IPS-NIHi11 (cell line): ENCODE measurements around the gene HOXC5.

Experiments
- DNase-seq: peaks from one replicate; pipeline ENCODE4 v3.0.0; 2012; ENCODE audit warnings: mixed read lengths, low spot score

HOXC5 gene

DNA sequence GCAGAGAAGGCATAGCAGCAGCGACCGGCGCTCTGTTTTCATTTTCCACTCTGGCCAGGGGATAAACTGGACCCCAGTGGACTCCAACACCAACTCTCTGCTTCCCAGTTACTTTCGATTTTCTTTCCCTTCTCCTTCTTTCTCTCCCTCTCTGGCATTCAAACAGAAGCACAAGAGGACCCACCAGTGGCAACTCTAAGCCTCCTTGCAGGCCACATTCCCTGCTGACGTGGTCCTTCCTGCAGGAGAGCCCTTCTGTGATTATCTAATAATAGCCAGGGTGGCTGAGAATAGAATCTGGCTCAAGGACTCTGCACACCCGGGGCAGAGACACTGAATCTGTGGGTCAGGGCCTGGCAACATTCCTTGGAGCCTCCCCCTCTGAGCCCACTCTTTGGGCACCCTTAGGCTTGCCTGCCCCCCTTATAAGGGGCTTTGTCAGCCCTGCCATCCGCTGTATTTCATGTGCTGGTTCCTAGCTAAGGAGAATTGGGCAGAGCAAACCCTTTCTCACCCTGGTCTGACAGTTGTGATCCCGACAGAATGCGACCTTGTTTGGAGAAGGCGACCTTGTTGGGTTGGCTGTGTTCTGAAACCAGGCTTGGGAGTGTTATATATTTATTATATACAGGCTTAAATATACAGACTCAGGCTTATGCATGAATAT, 12.8 kb upstream of the HOXC5 start:
- no peak for DNase-seq

DNA sequence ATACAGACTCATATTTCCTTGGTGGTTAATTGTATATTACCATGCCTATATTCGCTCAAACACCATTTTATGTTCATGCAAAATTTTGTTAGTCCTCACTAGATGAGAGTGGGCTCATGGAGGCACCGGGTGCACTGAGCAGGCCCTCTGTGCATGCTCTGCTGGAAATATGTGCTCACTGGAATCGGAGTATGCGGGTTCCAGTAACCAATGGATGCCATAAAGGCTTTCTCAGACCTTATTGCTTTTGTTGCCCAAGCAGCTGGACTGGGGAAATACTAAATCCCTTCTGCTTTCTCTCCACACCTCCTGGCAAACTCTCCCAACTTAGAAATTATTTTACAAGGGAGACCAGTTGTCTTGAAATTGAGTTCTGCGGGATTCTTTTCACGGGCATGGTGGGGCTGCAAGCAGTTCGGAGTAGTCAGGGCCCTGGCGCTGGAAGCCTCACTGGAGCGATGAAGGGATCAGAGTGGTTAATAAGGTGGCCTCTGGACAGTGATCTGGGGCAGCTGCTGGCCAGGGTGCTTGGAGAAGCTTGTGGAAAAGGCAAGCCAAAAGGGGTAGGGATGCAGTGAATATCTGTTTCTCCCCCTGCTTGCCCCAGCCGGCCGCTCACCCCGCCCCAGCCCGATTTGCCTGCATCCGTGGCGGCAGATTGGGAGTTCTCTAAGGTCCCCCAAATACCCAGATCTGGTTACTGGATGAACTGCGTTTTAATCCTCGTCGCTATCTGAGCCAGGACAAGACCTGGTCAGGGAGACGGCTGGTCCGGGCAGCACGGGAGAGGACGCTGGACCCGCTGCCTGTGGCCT, 12.1 kb upstream of the HOXC5 start:
- DNase-seq, result no peak

- DNase-seq, result no peak
These were observed 11.3 kb upstream of the HOXC5 start for GRCh38 chr12:54021432-54022013.

DNA sequence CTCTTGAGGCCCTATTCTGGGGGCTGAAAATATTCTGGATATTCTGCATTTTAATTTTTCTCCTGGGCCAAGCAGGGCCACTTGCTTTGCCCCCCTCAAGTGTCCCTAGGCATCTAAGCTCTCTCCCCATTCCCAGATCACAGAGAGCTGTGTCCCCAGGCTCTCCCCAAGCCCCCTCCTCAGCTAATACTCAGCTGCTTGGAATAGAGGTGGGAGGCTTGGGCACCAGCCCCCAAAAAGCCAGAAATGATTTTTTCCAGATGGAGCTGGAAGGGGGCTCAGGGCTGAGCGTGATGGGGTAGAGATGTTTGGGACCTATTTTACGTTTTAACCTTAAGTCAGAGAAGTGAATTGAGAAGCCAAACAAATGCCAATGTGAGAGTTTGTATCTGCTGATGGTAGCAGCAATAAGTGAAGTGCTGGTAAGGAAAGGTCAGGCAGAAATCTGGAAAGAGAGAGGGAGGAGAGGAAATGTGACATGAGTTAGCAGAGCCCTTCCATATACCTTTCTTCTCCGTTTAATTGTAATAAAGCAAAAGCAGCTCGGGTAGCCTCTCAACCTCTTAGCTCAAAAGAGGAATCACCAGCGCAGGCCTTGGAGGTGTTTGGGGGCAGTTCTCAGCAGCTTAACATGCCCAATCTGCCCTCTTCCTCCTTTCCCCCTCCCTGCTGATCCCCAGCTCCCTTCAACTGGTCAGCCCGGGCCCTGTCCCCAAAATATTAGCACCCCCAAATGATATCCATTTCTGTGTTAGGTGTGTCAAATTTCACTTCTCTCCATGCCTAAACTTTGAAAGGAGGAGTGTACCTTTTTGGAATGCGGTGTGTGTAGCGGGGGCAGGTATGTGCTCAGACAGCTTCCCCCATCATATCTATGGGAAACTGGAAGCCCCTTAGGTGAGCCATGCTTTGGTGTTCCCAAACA, 9.6 kb upstream of the HOXC5 start:
- no peak for DNase-seq

- no peak for DNase-seq
These were observed 8.7 kb upstream of the HOXC5 start for GRCh38 chr12:54024127-54024526.

DNA sequence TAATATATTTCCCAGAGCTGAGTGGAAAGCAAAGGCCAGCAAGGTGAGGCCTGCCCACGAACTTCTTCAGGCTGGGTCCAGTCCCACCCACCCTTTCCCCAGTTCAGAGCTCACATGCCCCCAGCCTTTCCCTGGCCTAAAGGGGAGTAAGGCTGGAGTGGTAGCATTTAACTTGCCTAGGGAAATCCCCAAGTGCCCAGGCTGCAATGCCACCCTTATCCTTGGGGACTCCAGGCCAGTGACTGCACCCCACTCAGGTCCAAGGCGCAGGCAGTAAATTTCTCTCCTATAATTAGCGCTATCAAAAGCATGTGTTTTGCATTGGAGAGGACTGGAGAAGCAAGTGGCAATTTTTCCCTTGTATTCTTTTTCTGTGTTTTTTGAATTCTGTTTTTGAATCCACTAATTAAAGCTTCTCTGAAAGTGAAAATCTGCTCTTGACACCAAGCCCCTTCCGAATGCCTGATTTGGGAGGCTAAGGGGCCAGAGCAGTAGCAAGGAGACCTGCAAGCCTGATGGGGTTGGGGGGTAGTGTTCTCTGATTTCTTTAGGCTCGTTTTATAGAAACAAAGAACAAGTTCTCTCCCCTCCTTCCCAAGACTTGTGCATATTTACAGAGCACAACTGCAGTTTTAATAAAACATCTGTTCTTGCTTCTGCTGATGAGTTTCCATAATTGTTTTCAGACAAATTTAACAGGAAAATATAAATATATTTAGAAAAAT, 8.1 kb upstream of the HOXC5 start:
- no peak for DNase-seq

- no peak for DNase-seq
These were observed 7.1 kb upstream of the HOXC5 start for GRCh38 chr12:54025499-54026405.

DNA sequence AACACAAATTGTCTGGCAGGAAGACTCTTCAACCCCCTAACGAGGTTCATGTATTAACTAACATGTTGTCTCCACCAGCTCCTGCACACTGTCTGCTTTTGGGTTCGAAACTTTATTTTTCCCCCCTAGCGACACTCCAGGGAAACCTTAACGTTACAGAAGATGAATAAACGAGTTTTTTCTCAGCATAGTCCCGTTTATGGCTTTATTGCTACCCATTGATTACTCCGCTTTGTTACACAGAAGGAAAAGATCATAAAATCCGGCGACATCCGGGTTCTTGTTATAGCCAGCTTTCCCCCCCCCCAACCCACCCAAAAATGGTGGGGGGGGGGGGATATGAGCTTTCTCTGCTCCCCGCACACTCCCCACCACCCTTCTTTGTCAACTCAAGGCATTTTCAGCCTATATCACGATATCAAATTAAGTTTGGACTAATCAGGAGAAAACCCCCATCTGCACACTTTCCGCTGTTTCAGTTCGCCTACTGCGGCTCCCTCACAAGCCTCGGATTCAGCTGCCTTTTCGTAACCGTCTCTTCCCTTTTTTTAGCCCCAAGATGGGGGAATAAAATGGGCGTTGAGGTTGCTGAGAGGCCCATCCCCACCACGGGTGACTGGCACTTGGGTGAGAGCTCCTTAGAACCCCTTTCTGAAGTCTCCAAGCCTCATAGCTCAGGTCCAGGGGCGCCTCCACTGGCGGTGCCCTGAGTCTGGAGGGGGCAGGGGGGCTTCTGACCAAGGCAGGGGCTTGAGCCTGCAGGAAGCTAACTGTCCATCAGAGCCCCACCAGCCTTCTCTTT, 6.0 kb upstream of the HOXC5 start:
- no peak for DNase-seq

GRCh38 chr12:54027442-54027786, 5.4 kb upstream of the HOXC5 start:
- DNase-seq, result no peak

- no peak for DNase-seq
These were observed 4.3 kb upstream of the HOXC5 start, which contains the start of gene HOXC6 for GRCh38 chr12:54028314-54029201. Gene HOXC6, plus strand, starts transcription at chr12:54028440. Its CDS starts 82 bp downstream, at chr12:54028522.

GRCh38 chr12:54029529-54030441, 3.1 kb upstream of the HOXC5 start:
- DNase-seq, result no peak

DNA sequence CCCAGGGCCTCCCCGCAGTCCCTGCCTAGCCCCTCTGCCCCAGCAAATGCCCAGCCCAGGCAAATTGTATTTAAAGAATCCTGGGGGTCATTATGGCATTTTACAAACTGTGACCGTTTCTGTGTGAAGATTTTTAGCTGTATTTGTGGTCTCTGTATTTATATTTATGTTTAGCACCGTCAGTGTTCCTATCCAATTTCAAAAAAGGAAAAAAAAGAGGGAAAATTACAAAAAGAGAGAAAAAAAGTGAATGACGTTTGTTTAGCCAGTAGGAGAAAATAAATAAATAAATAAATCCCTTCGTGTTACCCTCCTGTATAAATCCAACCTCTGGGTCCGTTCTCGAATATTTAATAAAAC, 2.4 kb upstream of the HOXC5 start:
- no peak for DNase-seq

- DNase-seq, result no peak
These were observed 1.9 kb upstream of the HOXC5 start for GRCh38 chr12:54030889-54031471.

DNA sequence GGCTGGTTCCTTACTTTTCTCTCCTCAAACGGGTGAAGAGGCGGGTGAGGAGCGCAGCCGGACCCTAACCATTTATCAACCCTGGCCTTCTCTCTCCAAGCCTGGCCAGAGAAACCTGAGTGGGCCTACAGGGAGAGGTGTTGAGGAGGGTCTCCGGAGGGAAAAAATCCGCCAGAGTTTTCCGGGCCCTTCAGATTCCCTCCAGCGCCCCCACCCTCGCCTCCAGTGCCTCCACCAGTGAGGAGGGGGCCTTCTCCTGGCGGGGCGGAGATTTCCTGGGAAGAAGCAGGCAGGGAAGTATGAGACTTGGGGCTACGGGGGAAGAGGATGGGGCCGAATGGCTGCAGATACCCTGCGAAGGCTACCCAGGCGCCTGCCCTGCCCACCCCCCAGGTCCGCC, 1.4 kb upstream of the HOXC5 start:
- DNase-seq, result no peak

GRCh38 chr12:54032086-54032619, 697 bp upstream of the HOXC5 start:
- no peak for DNase-seq

- no peak for DNase-seq
These were observed 493 bp downstream of the HOXC5 start for GRCh38 chr12:54033106-54033979.
